Lung (tissue), 12 donors: ENCODE data around the gene TLE1. TPM values are rescaled to one million over a fixed set of nuclear protein-coding genes. Genes with fewer than 3 reads are reported as not detected.

Experiments
- ATAC-seq: fragments of 200-7000 bp; cut with Tn5 transposase; one replicate; pipeline ENCODE4 v1.9.1; 2020; ENCODE audit warnings: moderate number of reproducible peaks; ENCODE audit not compliant: insufficient read depth, low FRiP score
- DNase-seq, 3 donors: peaks; one replicate each; pipeline ENCODE4 v3.0.0-alpha.2; 2013 to 2017
- H3K27ac ChIP-seq, 2 donors: one replicate each; pipeline ENCODE4 v1.5.1; 2013; ENCODE audit warnings: mild to moderate bottlenecking in 2 of 2, moderate library complexity in 2 of 2, control low read depth in 1 of 2, inconsistent platforms in 1 of 2, low read depth in 1 of 2, low read length in 1 of 2
- H3K27me3 ChIP-seq, 3 donors: one replicate each; pipeline ENCODE4 v1.5.1; 2013; ENCODE audit warnings: low read length in 2 of 3; ENCODE audit not compliant: control insufficient read depth in 3 of 3, insufficient read depth in 3 of 3
- H3K36me3 ChIP-seq, 4 donors: one replicate each; pipeline ENCODE4 v1.5.1; 2013; ENCODE audit warnings: low read length in 4 of 4, mild to moderate bottlenecking in 1 of 4, moderate library complexity in 1 of 4; ENCODE audit not compliant: control insufficient read depth in 4 of 4, insufficient read depth in 4 of 4
- H3K4me1 ChIP-seq, 5 donors: one replicate each; pipeline ENCODE4 v1.5.1; 2013; ENCODE audit warnings: low read length in 5 of 5, mild to moderate bottlenecking in 2 of 5, moderate library complexity in 1 of 5; ENCODE audit not compliant: control insufficient read depth in 5 of 5, insufficient read depth in 5 of 5
- H3K4me3 ChIP-seq: one replicate; pipeline ENCODE4 v1.5.1; 2013; ENCODE audit warnings: mild to moderate bottlenecking, control low read depth, moderate library complexity
- H3K9ac ChIP-seq, 2 donors: one replicate each; pipeline ENCODE4 v1.5.1; 2013; ENCODE audit warnings: low read length in 2 of 2, control low read depth in 1 of 2; ENCODE audit not compliant: insufficient read depth in 1 of 2
- H3K9me3 ChIP-seq, 4 donors: one replicate each; pipeline ENCODE4 v1.5.1; 2013; ENCODE audit warnings: low read length in 3 of 4, mild to moderate bottlenecking in 1 of 4, moderate library complexity in 1 of 4; ENCODE audit not compliant: control insufficient read depth in 4 of 4, insufficient read depth in 3 of 4
- CTCF ChIP-seq: IDR thresholded peaks from 2 replicates; pipeline ENCODE4 v1.5.1; 2012; ENCODE audit warnings: mild to moderate bottlenecking; ENCODE audit errors: control extremely low read depth, extremely low read depth
- WGBS, 2 donors: extraction: QIAGEN DNeasy Blood & Tissue Kit; methylation state at CpG; one replicate each; pipeline ENCODE4 v1.1.7; 2013; 5-methylcytosine and 5-hydroxymethylcytosine counted together
- polyA plus RNA-seq, 2 donors: library from polyadenylated mRNA; stranded (reverse); fragments of 200-250 nt; gene quantifications; one replicate each; pipeline ENCODE4 v1.2.1, GENCODE V29; 2013
- total RNA-seq, 2 donors: library from RNA; depleted of rRNA in 1 of 2; stranded (reverse); fragments of >200 nt in 1 of 2; gene quantifications; one replicate each; pipeline ENCODE4 v1.2.1, GENCODE V29; 2014 to 2021
- donor health status: control.
- donor health status: control.
- donor health status: Bipolar disorder and iron deficiency.
- donor health status: healthy.
- donor health status: DM: yes; HTN: yes; CAD: no.

The TLE1 gene
- total and polyA plus RNA-seq, 4 donors, result 16.8 to 35.2 (median 19.4) TPM

GRCh38 chr9:81676395-81676794 is 13.0 kb downstream of the TLE1 start:
- no peak overlapping the region for H3K27ac ChIP-seq
- H3K27me3 ChIP-seq, result no peaks in the 10 kb centered on the region
- H3K4me3 ChIP-seq, result no peak overlapping the region
- H3K9me3 ChIP-seq, result no peaks in the 10 kb centered on the region
- H3K4me1 ChIP-seq, result peaks cover 0 to 10% (median 6%) of the 10 kb centered on the region in 5 donors
- peaks cover 0 to 20% (median 9%) of the 10 kb centered on the region in 4 donors for H3K36me3 ChIP-seq
- DNase-seq (no peak), ATAC-seq (no peak)
- 82 to 89% methylated on average over 2 of the region's 2 CpGs for WGBS, 2 donors
- H3K9ac ChIP-seq, result no peak overlapping the region
- TF ChIP-seq CTCF, result no peak

DNA sequence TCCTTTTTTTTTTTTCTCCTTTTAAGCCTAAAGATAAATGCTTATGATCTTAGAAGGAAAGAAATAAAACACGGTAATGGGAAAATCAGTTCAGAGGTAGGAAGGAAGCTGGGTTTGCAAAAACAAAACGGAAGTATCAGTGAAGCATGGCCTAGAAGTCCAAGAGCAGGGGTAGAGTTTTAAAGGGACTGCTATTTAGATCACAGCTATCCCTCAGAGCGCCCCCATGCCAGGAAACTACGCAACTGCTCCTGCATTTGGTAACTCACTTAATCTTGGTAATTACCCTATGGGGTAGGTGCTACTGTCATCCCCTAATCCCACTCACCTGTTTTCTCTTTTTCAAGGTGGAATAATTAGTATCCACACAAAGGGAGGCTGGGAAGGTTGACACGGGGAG is 16.0 kb downstream of the TLE1 start:
- WGBS, 2 donors, result 77 to 87% methylated on average over 5 of the region's 5 CpGs
- peaks cover 0 to 29% (median 8%) of the 10 kb centered on the region in 5 donors for H3K4me1 ChIP-seq
- no peak overlapping the region for H3K27ac ChIP-seq
- H3K9me3 ChIP-seq, result no peaks in the 10 kb centered on the region
- DNase-seq (no peak), ATAC-seq (no peak)
- H3K9ac ChIP-seq, result no peak overlapping the region
- peaks cover 0 to 20% (median 5%) of the 10 kb centered on the region in 4 donors for H3K36me3 ChIP-seq
- H3K27me3 ChIP-seq, result no peaks in the 10 kb centered on the region
- no peak for TF ChIP-seq CTCF
- H3K4me3 ChIP-seq, result no peak overlapping the region

DNA sequence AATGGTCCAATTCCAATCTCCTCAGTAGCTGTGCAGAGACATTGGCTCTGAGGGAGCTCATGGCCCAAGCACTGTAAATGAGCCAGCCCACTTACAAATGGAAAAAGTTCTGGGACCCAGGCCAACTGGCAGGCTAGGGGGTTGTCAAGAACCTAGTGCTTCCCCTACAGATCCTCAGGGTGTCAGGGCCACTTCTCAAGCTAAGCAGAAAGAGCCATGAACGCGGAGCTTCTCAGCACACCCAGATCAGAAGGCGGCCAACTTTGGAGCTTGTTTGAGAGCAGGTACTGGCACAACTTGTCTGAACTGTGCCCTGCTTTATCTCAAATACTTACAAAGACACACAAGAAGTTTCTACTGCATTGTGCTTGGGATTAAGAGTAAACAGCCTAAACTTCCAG is 17.5 kb downstream of the TLE1 start:
- Histone ChIP-seq H3K4me1 (peaks cover 0 to 29% (median 8%) of the 10 kb centered on the region in 5 donors), H3K9me3 (no peaks in the 10 kb centered on the region), H3K4me3 (no peak overlapping the region), H3K36me3 (peaks cover 0 to 17% (median 5%) of the 10 kb centered on the region in 4 donors), H3K27ac (no peak overlapping the region), H3K9ac (no peak overlapping the region), H3K27me3 (no peaks in the 10 kb centered on the region)
- 39 to 81% methylated on average over 3 of the region's 3 CpGs for WGBS, 2 donors
- DNase-seq (peak; percentile 95 to 99 (median 99)), ATAC-seq (no peak)
- no peak for TF ChIP-seq CTCF

DNA sequence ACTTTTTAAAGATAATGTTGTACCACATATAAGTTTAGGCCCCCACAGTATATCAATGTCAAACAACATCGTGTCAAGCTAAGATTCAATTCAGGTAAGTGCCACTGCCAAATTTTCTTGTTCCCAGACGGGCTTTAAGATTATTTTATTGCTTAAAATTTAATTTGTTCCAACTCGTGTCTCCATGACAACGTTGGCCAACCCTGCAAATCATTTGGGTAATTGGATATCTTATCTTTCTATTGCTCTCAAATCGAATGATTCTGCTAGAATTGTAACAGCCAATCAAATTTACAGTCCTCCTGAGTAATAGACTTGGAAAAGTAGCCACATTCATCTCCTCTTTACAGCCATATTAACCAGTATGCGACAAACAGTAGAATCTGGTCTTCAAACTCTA is 19.5 kb downstream of the TLE1 start:
- no peaks in the 10 kb centered on the region for H3K9me3 ChIP-seq
- no peak overlapping the region for H3K4me3 ChIP-seq
- H3K9ac ChIP-seq, result no peak overlapping the region
- TF ChIP-seq CTCF, result no peak
- no peak overlapping the region for H3K27ac ChIP-seq
- H3K36me3 ChIP-seq, result peaks cover 0 to 8% (median 4%) of the 10 kb centered on the region in 4 donors
- no peak for DNase-seq
- ATAC-seq, result no peak
- H3K4me1 ChIP-seq, result peaks cover 4 to 43% (median 8%) of the 10 kb centered on the region in 5 donors
- no peaks in the 10 kb centered on the region for H3K27me3 ChIP-seq
- 90 to 93% methylated on average over 6 of the region's 6 CpGs for WGBS, 2 donors
